ENCODE results near the gene VAMP1.

- TF ChIP-seq CTCF (IDR thresholded peaks at IDR 0.05) (no peak), POLR2AphosphoS5 (IDR thresholded peaks at IDR 0.05; ENCODE audit: low read depth, low read length) (no peak)
Measured at GRCh38 chr12:6459004-6459337, 11.5 kb downstream of the VAMP1 start.

Data from Panc1 (cell line).